Stomach (tissue), 4 donors: ENCODE data around the gene PSMD14.

Source experiments
- POLR2A ChIP-seq, 4 donors: fragments of 450-650 bp; IDR thresholded peaks; one replicate each; pipeline ENCODE4 v1.6.1; 2016; ENCODE audit warnings: antibody characterized with exemption in 4 of 4, control low read depth in 2 of 4, mild to moderate bottlenecking in 1 of 4, moderate library complexity in 1 of 4
- POLR2AphosphoS5 ChIP-seq, 3 donors: sonication (generic); formaldehyde crosslinking; IDR thresholded peaks; one replicate each; pipeline ENCODE4 v1.6.1; 2016; ENCODE audit warnings: antibody characterized with exemption in 3 of 3
- TF ChIP-seq, protein P1 (sequence below), 7 experiments: fragments of 450-650 bp in 4 of 7; fragments of 200-600 bp in 3 of 7; sonication (generic) in 3 of 7; IDR thresholded peaks; one replicate each; pipeline ENCODE4 v1.5.1; 2016 to 2019; ENCODE audit warnings: antibody characterized with exemption in 7 of 7, control low read depth in 2 of 7, mild to moderate bottlenecking in 1 of 7

DNA sequence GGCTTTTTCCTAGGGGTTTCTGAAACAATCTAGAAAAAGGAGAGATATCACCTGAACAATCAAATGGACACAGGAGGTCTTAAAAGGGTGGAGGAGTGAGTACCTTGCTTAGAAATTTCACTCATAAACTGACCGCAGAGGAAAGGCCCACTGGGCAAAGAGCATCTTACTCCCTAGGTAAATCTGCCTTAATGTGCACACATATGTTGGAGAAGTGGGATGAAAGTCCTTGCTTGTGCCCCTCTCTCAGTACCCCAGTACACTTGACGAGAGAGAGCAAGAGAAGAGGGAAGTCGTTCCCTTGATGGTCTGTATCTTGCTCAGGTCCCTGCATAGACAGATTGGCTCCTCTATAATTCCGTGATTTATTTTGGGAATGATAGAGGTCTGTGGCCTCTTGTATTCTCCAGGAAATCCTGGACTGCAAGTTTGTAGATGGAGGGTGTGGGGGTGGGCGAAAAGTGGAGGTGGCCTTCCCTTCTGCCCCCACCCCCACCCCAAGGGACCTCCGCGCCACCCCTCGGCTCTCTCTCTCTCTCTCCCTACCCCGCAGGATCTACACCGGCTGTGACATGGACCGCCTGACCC, 114.7 kb downstream of the PSMD14 start:
- no peak for TF ChIP-seq POLR2A (IDR thresholded peaks at IDR 0.05)
- TF ChIP-seq, protein P1, sequence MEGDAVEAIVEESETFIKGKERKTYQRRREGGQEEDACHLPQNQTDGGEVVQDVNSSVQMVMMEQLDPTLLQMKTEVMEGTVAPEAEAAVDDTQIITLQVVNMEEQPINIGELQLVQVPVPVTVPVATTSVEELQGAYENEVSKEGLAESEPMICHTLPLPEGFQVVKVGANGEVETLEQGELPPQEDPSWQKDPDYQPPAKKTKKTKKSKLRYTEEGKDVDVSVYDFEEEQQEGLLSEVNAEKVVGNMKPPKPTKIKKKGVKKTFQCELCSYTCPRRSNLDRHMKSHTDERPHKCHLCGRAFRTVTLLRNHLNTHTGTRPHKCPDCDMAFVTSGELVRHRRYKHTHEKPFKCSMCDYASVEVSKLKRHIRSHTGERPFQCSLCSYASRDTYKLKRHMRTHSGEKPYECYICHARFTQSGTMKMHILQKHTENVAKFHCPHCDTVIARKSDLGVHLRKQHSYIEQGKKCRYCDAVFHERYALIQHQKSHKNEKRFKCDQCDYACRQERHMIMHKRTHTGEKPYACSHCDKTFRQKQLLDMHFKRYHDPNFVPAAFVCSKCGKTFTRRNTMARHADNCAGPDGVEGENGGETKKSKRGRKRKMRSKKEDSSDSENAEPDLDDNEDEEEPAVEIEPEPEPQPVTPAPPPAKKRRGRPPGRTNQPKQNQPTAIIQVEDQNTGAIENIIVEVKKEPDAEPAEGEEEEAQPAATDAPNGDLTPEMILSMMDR (IDR thresholded peaks at IDR 0.05): no peak
- TF ChIP-seq POLR2AphosphoS5 (IDR thresholded peaks at IDR 0.05): no peak
